Right atrium auricular region (tissue), 2 donors: ENCODE data around the gene JPH3. TPM values are rescaled to one million over a fixed set of nuclear protein-coding genes. Genes with fewer than 3 reads are reported as not detected.

Source experiments
- DNase-seq: peaks from one replicate; pipeline ENCODE4 v3.0.0-alpha.2; 2019; ENCODE audit warnings: low spot score
- H3K27ac ChIP-seq, 2 donors: fragments of 200-600 bp; sonication (generic); 1 replicate in 1 of 2; 2 replicates in 1 of 2; pipeline ENCODE4 v1.5.1; 2016 to 2019
- H3K27me3 ChIP-seq, 2 donors: fragments of 200-600 bp; sonication (generic); one replicate each; pipeline versions ENCODE4 v1.5.1 to v1.6.0; 2017 to 2019
- H3K36me3 ChIP-seq: fragments of 200-600 bp; sonication (generic); one replicate; pipeline ENCODE4 v1.5.1; 2016
- H3K4me1 ChIP-seq, 2 donors: fragments of 200-600 bp; sonication (generic); one replicate each; pipeline versions ENCODE4 v1.5.1 to v1.6.0; 2017 to 2019
- H3K4me3 ChIP-seq, 2 donors: fragments of 200-600 bp; sonication (generic); 1 replicate in 1 of 2; 2 replicates in 1 of 2; pipeline ENCODE4 v1.5.1; 2017 to 2019; ENCODE audit warnings: mild to moderate bottlenecking in 1 of 2, moderate library complexity in 1 of 2
- H3K9me3 ChIP-seq, 2 donors: fragments of 200-600 bp; sonication (generic); one replicate each; pipeline ENCODE4 v1.5.1; 2019
- CTCF ChIP-seq, 2 donors: fragments of 200-600 bp; sonication (generic); IDR thresholded peaks; one replicate each; pipeline ENCODE4 v1.5.1; 2019; ENCODE audit warnings: antibody characterized with exemption in 2 of 2
- total RNA-seq, 2 donors: library from RNA; depleted of rRNA; stranded (reverse); fragments of >200 nt; gene quantifications; one replicate each; pipeline ENCODE4 v1.1.0, GENCODE V29; 2016

Gene JPH3
- total RNA-seq, 2 donors from 2014 or later: 0.08 to 0.11 TPM

DNA sequence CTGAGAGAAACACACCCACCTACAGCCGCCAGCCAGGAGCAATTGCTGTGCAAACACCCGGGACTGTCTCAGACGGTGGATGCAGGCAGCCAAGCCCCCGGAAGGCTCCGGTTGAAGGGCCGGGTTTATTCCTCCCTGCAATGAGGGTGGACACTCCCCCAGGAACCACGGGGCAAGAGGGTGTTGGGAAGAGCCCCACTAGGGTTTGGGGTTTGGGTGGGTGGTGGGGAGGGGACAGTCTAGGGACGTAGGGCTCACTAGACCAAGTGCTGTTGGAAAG, 19.2 kb downstream of the JPH3 start:
- no peak for DNase-seq
- Histone ChIP-seq H3K4me3 (no peak overlapping the region), H3K4me1 (no peaks in the 10 kb centered on the region), H3K36me3 (no peaks in the 10 kb centered on the region), H3K9me3 (no peaks in the 10 kb centered on the region), H3K27me3 (no peaks in the 10 kb centered on the region), H3K27ac (no peak overlapping the region)
- no peak for TF ChIP-seq CTCF (IDR thresholded peaks at IDR 0.05)

DNA sequence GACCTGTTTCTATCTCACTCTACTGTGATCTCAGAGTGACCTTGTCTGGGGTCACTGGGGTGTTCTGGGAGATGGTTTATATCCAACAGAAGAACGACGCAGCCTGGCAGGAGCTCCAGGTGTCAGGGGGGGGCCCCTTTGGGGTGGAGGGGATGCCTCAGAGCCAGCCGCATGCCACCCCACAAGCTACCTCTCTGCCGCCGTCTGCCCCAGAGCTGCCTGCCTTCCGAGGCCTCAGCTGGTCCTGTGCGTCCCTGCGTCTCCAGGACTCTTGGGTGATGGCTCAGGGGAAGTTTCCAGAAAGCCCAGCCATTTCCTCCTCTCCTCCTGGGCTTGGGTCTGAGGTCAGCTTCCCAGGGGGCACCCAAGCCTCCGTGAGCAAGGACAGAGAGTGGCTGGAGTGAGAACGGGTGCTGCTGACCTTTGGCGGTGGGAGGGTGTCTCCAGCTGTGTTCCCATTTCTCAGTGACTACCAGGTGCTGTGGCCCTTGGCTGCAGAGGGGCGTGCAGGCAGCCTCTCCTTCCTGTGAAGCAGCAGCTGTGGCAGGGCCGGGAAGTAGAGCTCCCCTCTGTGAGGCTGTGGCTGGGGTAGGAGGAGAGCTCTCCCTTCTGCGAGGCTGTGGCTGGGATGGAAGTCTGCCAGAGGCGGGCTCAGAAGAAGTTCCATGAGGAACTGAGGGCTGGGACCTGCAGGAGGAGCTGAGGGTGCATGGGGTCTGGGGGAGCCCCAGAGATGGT, 19.8 kb downstream of the JPH3 start:
- no peak for TF ChIP-seq CTCF (IDR thresholded peaks at IDR 0.05)
- Histone ChIP-seq H3K27me3 (no peaks in the 10 kb centered on the region), H3K4me1 (no peaks in the 10 kb centered on the region), H3K36me3 (no peaks in the 10 kb centered on the region), H3K4me3 (no peak overlapping the region), H3K9me3 (no peaks in the 10 kb centered on the region), H3K27ac (no peak overlapping the region)
- no peak for DNase-seq

DNA sequence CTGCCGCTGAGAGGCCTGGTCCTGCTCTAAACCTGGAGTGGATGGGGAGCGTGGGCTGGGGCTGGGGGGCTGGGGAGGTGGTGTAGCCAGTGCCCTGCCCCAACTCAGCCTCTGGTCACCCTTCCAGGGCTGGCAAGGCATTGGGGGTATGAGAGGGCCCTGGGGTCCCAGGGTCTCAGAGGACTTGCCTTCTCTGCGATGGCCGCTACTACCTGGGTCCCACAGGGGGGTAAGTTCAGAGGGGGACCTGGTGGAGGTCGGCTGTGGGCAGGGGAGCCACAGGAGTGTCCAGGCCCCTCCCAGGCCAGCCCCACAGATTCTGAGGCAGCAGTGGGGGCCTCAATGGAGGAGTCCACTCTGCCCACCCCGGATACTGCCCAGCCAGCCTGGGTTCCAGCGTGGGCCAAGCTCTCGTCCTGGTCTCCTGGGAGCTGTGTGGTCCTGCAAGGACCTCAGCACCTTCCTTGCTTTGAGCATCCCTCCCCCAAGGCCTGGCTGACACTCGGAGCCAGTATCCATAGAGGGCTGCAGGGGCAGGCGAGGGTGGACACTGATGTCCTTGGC, 20.5 kb downstream of the JPH3 start:
- Histone ChIP-seq H3K4me1 (no peaks in the 10 kb centered on the region), H3K27me3 (no peaks in the 10 kb centered on the region), H3K36me3 (no peaks in the 10 kb centered on the region), H3K27ac (no peak overlapping the region), H3K9me3 (no peaks in the 10 kb centered on the region), H3K4me3 (no peak overlapping the region)
- no peak for TF ChIP-seq CTCF (IDR thresholded peaks at IDR 0.05)
- DNase-seq: no peak

DNA sequence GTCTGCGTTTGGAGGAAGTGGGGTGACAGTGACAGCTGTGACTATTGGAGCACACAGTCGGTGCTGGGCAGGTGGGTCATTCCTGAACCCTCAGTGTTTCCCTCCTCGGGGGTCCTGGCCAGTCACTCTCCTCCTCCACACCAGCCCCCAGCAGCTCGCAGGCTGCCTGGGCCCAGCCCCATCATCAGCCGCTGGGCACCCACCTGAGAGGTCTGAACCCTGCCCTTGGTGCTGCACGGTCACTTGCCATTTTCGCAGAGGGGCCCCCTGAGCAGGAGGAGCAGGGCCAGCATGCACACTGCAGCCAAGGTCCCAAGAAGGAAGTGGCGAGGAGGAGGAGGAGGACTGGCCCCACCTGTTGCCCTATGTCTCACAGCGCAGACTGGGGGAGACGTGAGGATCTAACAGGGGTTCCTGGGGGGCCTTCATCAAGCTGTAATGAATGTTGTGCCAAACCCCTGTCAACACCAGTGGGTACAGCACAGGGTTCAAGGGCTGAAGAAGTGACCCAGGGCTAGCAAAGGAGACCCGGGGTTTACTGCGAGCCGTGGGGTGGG, 23.0 kb downstream of the JPH3 start:
- H3K27me3 ChIP-seq: no peaks in the 10 kb centered on the region
- H3K4me1 ChIP-seq: no peaks in the 10 kb centered on the region
- DNase-seq: no peak
- no peaks in the 10 kb centered on the region for H3K36me3 ChIP-seq
- H3K4me3 ChIP-seq: no peak overlapping the region
- H3K27ac ChIP-seq: no peak overlapping the region
- peaks cover 0 to 1% of the 10 kb centered on the region in 2 donors for H3K9me3 ChIP-seq
- no peak for TF ChIP-seq CTCF (IDR thresholded peaks at IDR 0.05)

- Histone ChIP-seq H3K9me3 (peaks cover 0 to 12% of the 10 kb centered on the region in 2 donors), H3K4me1 (no peaks in the 10 kb centered on the region), H3K36me3 (no peaks in the 10 kb centered on the region), H3K27me3 (no peaks in the 10 kb centered on the region), H3K4me3 (no peak overlapping the region), H3K27ac (no peak overlapping the region)
- no peak for DNase-seq
- TF ChIP-seq CTCF (IDR thresholded peaks at IDR 0.05): no peak
Observed at GRCh38 chr16:87626401-87626800, 24.1 kb downstream of the JPH3 start.
